HCT116 (cell line): Measurements from ENCODE around the gene IL19. TPM values are rescaled to one million over a fixed set of nuclear protein-coding genes. Genes with fewer than 3 reads are reported as not detected.

ENCODE experiments used
- ATAC-seq: fragments of 200-7000 bp; cut with Tn5 transposase; 2 replicates; pipeline ENCODE4 v1.9.1; 2020; ENCODE audit warnings: mild to moderate bottlenecking, moderate library complexity
- BruUV-seq: library from RNA; stranded (reverse); fragments of 400-500 nt; replicated peaks from 2 replicates; lab custom pipeline; 2021; lab: Mats Ljungman, UMichigan
- CTCF ChIA-PET: fragments of 300-600 bp; sonication (Branson Sonifier 250); formaldehyde crosslinking; loops from one replicate; lab custom pipeline; 2021; ENCODE audit warnings: antibody characterized with exemption; lab: Charles Lee
- POLR2A ChIA-PET: fragments of 300-600, 350-600 bp; sonication (Branson Sonifier 250); formaldehyde crosslinking; loops from one replicate; lab custom pipeline; 2021; ENCODE audit warnings: antibody characterized with exemption; lab: Charles Lee
- RAD21 ChIA-PET, 2 experiments: fragments of 300-600 bp; sonication (Branson Sonifier 250); formaldehyde crosslinking; loops; one replicate each; lab custom pipeline; 2023; ENCODE audit warnings: low total read pairs in 2 of 2; ENCODE audit not compliant: uncharacterized antibody in 2 of 2, unreplicated experiment in 2 of 2, low non-redundant PET in 1 of 2; lab: Charles Lee
- DNase-seq: peaks from one replicate; pipeline ENCODE4 v3.0.0-alpha.2; 2010; ENCODE audit warnings: low read depth, low spot score
- H2AFZ ChIP-seq: fragments of 200-600 bp; shearing (Covaris generic), sonication (generic); 2 replicates; pipeline ENCODE4 v1.6.1; 2017; ENCODE audit warnings: low read depth, mixed run types, mixed read lengths, antibody characterized with exemption, low read length; ENCODE audit not compliant: poor library complexity, severe bottlenecking
- H3K27ac ChIP-seq: 2 replicates; pipeline ENCODE4 v1.5.1; 2012; ENCODE audit warnings: low read depth, low read length
- H3K27me3 ChIP-seq: fragments of 200-600 bp; sonication (generic); 2 replicates; pipeline ENCODE4 v1.6.1; 2016; ENCODE audit warnings: mixed run types, low read length, mixed read lengths; ENCODE audit not compliant: insufficient read depth
- H3K36me3 ChIP-seq, 2 experiments: fragments of 200-500 bp in 1 of 2; fragments of 200-600 bp in 1 of 2; sonication (Bioruptor generic) in 1 of 2; sonication (generic) in 1 of 2; 2 replicates each; pipeline versions ENCODE4 v1.5.1 to v1.6.1; 2014 to 2016; ENCODE audit warnings: low read length in 2 of 2, inconsistent platforms in 1 of 2, mixed read lengths in 1 of 2, mixed run types in 1 of 2; ENCODE audit not compliant: insufficient read depth in 2 of 2, control insufficient read depth in 1 of 2
- H3K4me1 ChIP-seq, 2 experiments: fragments of 200-600 bp in 1 of 2; sonication (generic) in 1 of 2; 2 replicates each; pipeline versions ENCODE4 v1.5.1 to v1.6.1; 2012 to 2017; ENCODE audit warnings: low read length in 2 of 2, inconsistent platforms in 1 of 2, mild to moderate bottlenecking in 1 of 2, mixed read lengths in 1 of 2, mixed run types in 1 of 2, moderate library complexity in 1 of 2; ENCODE audit not compliant: insufficient read depth in 2 of 2, control insufficient read depth in 1 of 2
- H3K4me2 ChIP-seq: fragments of 200-600 bp; sonication (generic); 2 replicates; pipeline ENCODE4 v1.6.1; 2017; ENCODE audit warnings: mixed run types, low read length, mixed read lengths
- H3K4me3 ChIP-seq, 2 experiments: fragments of 200-600 bp in 1 of 2; sonication (generic) in 1 of 2; replicated peaks in 1 of 2; 2 replicates each; pipeline ENCODE4 v1.5.1; 2011 to 2016; ENCODE audit warnings: low read length in 2 of 2, control low read depth in 1 of 2, low read depth in 1 of 2, mild to moderate bottlenecking in 1 of 2, mixed read lengths in 1 of 2, mixed run types in 1 of 2
- H3K79me2 ChIP-seq: fragments of 200-600 bp; sonication (generic); 2 replicates; pipeline ENCODE4 v1.6.1; 2017; ENCODE audit warnings: mild to moderate bottlenecking, mixed run types, low read length, moderate library complexity, mixed read lengths; ENCODE audit not compliant: insufficient read depth
- H3K9ac ChIP-seq: fragments of 200-600 bp; sonication (generic); 2 replicates; pipeline ENCODE4 v1.6.1; 2016; ENCODE audit warnings: low read length, mixed read lengths
- H3K9me2 ChIP-seq: fragments of 200-600 bp; sonication (generic), shearing (Covaris generic); 2 replicates; pipeline ENCODE4 v1.6.1; 2017; ENCODE audit warnings: mixed run types, mild to moderate bottlenecking, moderate library complexity; ENCODE audit not compliant: insufficient read depth
- H3K9me3 ChIP-seq, 2 experiments: fragments of 200-500 bp in 1 of 2; fragments of 200-600 bp in 1 of 2; sonication (Bioruptor generic) in 1 of 2; sonication (generic) in 1 of 2; 2 replicates each; pipeline ENCODE4 v1.6.1; 2014 to 2017; ENCODE audit warnings: low read length in 2 of 2, mixed read lengths in 2 of 2, inconsistent platforms in 1 of 2, low read depth in 1 of 2, mild to moderate bottlenecking in 1 of 2, mixed run types in 1 of 2, moderate library complexity in 1 of 2; ENCODE audit not compliant: control insufficient read depth in 1 of 2, insufficient read depth in 1 of 2
- H4K20me1 ChIP-seq: fragments of 200-600 bp; sonication (generic), shearing (Covaris generic); 2 replicates; pipeline ENCODE4 v1.6.1; 2017; ENCODE audit warnings: mixed run types, mild to moderate bottlenecking, moderate library complexity; ENCODE audit not compliant: insufficient read depth
- CEBPB ChIP-seq: IDR thresholded peaks from 2 replicates; pipeline ENCODE4 v1.6.1; 2012; ENCODE audit warnings: low read depth
- EGR1 ChIP-seq: IDR thresholded peaks from 2 replicates; pipeline ENCODE4 v1.6.1; 2012; ENCODE audit warnings: low read depth
- ELF1 ChIP-seq: IDR thresholded peaks from 2 replicates; pipeline ENCODE4 v1.6.1; 2012; ENCODE audit warnings: low read depth, borderline replicate concordance
- EZH2 ChIP-seq: fragments of 200-600 bp; sonication (generic); IDR thresholded peaks from 2 replicates; pipeline ENCODE4 v1.6.1; 2017; ENCODE audit warnings: antibody characterized with exemption, mixed run types
- EZH2phosphoT487 ChIP-seq: fragments of 200-600 bp; IDR thresholded peaks from 2 replicates; pipeline ENCODE4 v1.6.1; 2018; ENCODE audit warnings: antibody characterized with exemption, borderline replicate concordance
- FOSL1 ChIP-seq: IDR thresholded peaks from 2 replicates; pipeline ENCODE4 v1.6.1; 2012; ENCODE audit warnings: low read depth
- JUND ChIP-seq: IDR thresholded peaks from 2 replicates; pipeline ENCODE4 v1.6.1; 2012
- POLR2A ChIP-seq: IDR thresholded peaks from 2 replicates; pipeline ENCODE4 v1.7.0; 2011; ENCODE audit warnings: borderline replicate concordance; ENCODE audit not compliant: insufficient read depth, insufficient read length; ENCODE audit errors: extremely low read depth
- POLR2AphosphoS5 ChIP-seq: IDR thresholded peaks from 2 replicates; pipeline ENCODE4 v1.6.1; 2011; ENCODE audit warnings: mild to moderate bottlenecking, low read depth, low read length, moderate library complexity
- RAD21 ChIP-seq: IDR thresholded peaks from 2 replicates; pipeline ENCODE4 v1.6.1; 2012; ENCODE audit warnings: low read depth, mild to moderate bottlenecking
- SIN3A ChIP-seq: IDR thresholded peaks from 2 replicates; pipeline ENCODE4 v1.6.1; 2012; ENCODE audit warnings: low read depth
- SP1 ChIP-seq: IDR thresholded peaks from 2 replicates; pipeline ENCODE4 v1.6.1; 2012; ENCODE audit warnings: low read depth
- SRF ChIP-seq: IDR thresholded peaks from 2 replicates; pipeline ENCODE4 v1.6.1; 2012; ENCODE audit warnings: low read depth
- TCF7L2 ChIP-seq: IDR thresholded peaks from 2 replicates; pipeline ENCODE4 v1.7.0; 2011; ENCODE audit warnings: borderline replicate concordance, inconsistent platforms; ENCODE audit not compliant: insufficient read depth, insufficient read length; ENCODE audit errors: extremely low read depth
- YY1 ChIP-seq: IDR thresholded peaks from 2 replicates; pipeline ENCODE4 v1.6.1; 2011; ENCODE audit warnings: low read length, low read depth, moderate library complexity, mild to moderate bottlenecking; ENCODE audit not compliant: insufficient replicate concordance; ENCODE audit errors: extremely low read depth
- ZFX ChIP-seq: fragments of 450-650 bp; IDR thresholded peaks from 2 replicates; pipeline ENCODE4 v1.6.1; 2017
- ZNF274 ChIP-seq: fragments of 200-500 bp; sonication (Bioruptor generic); IDR thresholded peaks from 2 replicates; pipeline ENCODE4 v1.6.1; 2014; ENCODE audit warnings: mild to moderate bottlenecking, low read depth, low read length, inconsistent platforms
- intact Hi-C: fragments of 100-400 bp; cut with micrococcal nuclease; formaldehyde crosslinking; loops from 2 replicates; pipeline ENCODE4 v1.10.0; 2022
- total RNA-seq: library from RNA; stranded (reverse); gene quantifications from one replicate; pipeline ENCODE4 v1.2.1, GENCODE V29; 2021; ENCODE audit not compliant: unreplicated experiment
- TF ChIP-seq, protein P1 (sequence below): IDR thresholded peaks from 2 replicates; pipeline ENCODE4 v1.6.1; 2012
- TF ChIP-seq, protein P2 (sequence below): IDR thresholded peaks from 2 replicates; pipeline ENCODE4 v1.6.1; 2012
- TF ChIP-seq, protein P3 (sequence below): IDR thresholded peaks from 2 replicates; pipeline ENCODE4 v1.6.1; 2012; ENCODE audit warnings: low read depth

The IL19 gene
- total RNA-seq, 1 experiment from 2014 or later: not detected

DNA sequence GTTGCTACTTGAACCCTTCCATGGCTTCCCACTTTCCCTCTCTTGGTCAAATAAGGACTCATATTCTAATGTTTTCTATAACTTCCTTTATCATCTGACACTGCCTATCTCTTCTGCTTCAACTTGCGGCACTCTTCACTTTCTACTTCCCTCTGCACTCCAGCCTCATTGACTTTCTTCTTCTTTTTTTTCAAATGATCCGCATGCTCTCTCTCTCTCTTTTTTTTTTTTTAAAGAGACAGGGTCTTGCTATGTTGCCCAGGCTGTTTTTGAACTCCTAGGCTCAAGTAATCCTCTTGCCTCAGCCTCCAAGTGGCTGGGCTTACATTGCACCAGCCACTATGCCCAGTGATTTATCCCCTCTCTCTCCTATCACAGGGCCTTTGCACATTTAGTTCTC is 9.1 kb downstream of the IL19 start:
- RAD21 ChIA-PET: no interaction called here
- Histone ChIP-seq H4K20me1 (no peaks in the 10 kb centered on the region), H2AFZ (no peak overlapping the region), H3K4me1 (no peaks in the 10 kb centered on the region), H3K27ac (no peak overlapping the region), H3K9ac (no peak overlapping the region), H3K4me3 (no peak overlapping the region), H3K36me3 (no peaks in the 10 kb centered on the region), H3K4me2 (no peak overlapping the region), H3K79me2 (no peaks in the 10 kb centered on the region), H3K9me3 (no peaks in the 10 kb centered on the region), H3K9me2 (no peaks in the 10 kb centered on the region), H3K27me3 (peaks cover 11% of the 10 kb centered on the region; the same call in 1 of the 2 replicates)
- intact Hi-C loops: no loop called here
- POLR2A ChIA-PET: no interaction called here
- no peak for ATAC-seq
- no peak for TF ChIP-seq YY1
- no peak for TF ChIP-seq EZH2phosphoT487
- TF ChIP-seq SP1: no peak
- TF ChIP-seq EGR1: no peak
- TF ChIP-seq RAD21: no peak
- no peak for TF ChIP-seq CEBPB
- TF ChIP-seq ZFX: no peak
- TF ChIP-seq FOSL1: no peak
- no peak for TF ChIP-seq ZNF274
- TF ChIP-seq, protein P1, sequence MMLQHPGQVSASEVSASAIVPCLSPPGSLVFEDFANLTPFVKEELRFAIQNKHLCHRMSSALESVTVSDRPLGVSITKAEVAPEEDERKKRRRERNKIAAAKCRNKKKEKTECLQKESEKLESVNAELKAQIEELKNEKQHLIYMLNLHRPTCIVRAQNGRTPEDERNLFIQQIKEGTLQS: no peak
- TF ChIP-seq, protein P2, sequence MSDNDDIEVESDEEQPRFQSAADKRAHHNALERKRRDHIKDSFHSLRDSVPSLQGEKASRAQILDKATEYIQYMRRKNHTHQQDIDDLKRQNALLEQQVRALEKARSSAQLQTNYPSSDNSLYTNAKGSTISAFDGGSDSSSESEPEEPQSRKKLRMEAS: no peak
- no peak for TF ChIP-seq POLR2AphosphoS5
- CTCF ChIA-PET: no interaction called here
- DNase-seq: no peak
- BruUV-seq: no TSS peak

DNA sequence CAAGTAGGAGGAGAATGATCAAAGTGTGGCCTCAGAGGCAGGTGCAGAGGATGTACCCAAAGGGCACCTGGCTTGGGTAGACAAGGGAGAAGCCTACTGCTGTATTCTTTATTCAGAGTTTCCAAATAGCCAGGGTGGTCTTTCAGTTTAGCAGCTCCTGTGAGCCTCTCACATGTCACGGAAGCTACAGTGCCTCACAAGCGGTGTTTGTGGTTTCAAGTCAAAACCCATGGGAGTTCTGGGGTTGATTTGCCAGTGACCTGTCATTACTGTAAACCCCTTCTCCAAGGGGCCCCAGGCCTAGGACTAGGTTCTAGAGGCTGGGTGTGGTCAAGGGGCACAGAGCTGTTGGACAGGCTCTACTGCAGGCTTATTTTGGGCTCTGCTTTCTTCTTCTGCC is 11.9 kb downstream of the IL19 start:
- Histone ChIP-seq H3K36me3 (no peaks in the 10 kb centered on the region), H3K79me2 (no peaks in the 10 kb centered on the region), H3K9ac (no peak overlapping the region), H2AFZ (no peak overlapping the region), H3K27ac (no peak overlapping the region), H3K9me2 (no peaks in the 10 kb centered on the region), H3K4me2 (no peak overlapping the region), H3K27me3 (peaks cover 8% of the 10 kb centered on the region; the same call in 1 of the 2 replicates), H3K4me1 (no peaks in the 10 kb centered on the region), H3K9me3 (no peaks in the 10 kb centered on the region), H4K20me1 (no peaks in the 10 kb centered on the region), H3K4me3 (no peak overlapping the region)
- no peak for DNase-seq
- BruUV-seq: no TSS peak
- POLR2A ChIA-PET: no interaction called here
- RAD21 ChIA-PET: no interaction called here
- intact Hi-C loops: no loop called here
- CTCF ChIA-PET: no interaction called here
- no peak for ATAC-seq
- no peak for TF ChIP-seq EZH2
- TF ChIP-seq SRF: no peak
- TF ChIP-seq SP1: no peak
- TF ChIP-seq POLR2A: no peak
- TF ChIP-seq POLR2AphosphoS5: no peak
- no peak for TF ChIP-seq CEBPB
- TF ChIP-seq, protein P2: no peak
- TF ChIP-seq ELF1: no peak
- no peak for TF ChIP-seq TCF7L2
- no peak for TF ChIP-seq YY1
- no peak for TF ChIP-seq JUND
- no peak for TF ChIP-seq EGR1
- no peak for TF ChIP-seq SIN3A
- TF ChIP-seq, protein P3, sequence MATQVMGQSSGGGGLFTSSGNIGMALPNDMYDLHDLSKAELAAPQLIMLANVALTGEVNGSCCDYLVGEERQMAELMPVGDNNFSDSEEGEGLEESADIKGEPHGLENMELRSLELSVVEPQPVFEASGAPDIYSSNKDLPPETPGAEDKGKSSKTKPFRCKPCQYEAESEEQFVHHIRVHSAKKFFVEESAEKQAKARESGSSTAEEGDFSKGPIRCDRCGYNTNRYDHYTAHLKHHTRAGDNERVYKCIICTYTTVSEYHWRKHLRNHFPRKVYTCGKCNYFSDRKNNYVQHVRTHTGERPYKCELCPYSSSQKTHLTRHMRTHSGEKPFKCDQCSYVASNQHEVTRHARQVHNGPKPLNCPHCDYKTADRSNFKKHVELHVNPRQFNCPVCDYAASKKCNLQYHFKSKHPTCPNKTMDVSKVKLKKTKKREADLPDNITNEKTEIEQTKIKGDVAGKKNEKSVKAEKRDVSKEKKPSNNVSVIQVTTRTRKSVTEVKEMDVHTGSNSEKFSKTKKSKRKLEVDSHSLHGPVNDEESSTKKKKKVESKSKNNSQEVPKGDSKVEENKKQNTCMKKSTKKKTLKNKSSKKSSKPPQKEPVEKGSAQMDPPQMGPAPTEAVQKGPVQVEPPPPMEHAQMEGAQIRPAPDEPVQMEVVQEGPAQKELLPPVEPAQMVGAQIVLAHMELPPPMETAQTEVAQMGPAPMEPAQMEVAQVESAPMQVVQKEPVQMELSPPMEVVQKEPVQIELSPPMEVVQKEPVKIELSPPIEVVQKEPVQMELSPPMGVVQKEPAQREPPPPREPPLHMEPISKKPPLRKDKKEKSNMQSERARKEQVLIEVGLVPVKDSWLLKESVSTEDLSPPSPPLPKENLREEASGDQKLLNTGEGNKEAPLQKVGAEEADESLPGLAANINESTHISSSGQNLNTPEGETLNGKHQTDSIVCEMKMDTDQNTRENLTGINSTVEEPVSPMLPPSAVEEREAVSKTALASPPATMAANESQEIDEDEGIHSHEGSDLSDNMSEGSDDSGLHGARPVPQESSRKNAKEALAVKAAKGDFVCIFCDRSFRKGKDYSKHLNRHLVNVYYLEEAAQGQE: no peak
